HEK293 (cell line): Measurements from ENCODE around the gene ALOX15.

Experiments used
- CTCF ChIA-PET: fragments of 350-600 bp; formaldehyde crosslinking; extraction: SDS; loops from one replicate; lab custom pipeline; 2021; ENCODE audit warnings: antibody characterized with exemption; lab: Yijun Ruan, JAX
- POLR2A ChIA-PET: fragments of 300-600 bp; formaldehyde crosslinking; extraction: SDS; loops from one replicate; lab custom pipeline; 2020; ENCODE audit warnings: antibody characterized with exemption, inconsistent platforms; lab: Yijun Ruan, JAX
- H3K27ac ChIP-seq: fragments of 200-500 bp; sonication (Bioruptor generic); 2 replicates; pipeline ENCODE4 v1.5.1; 2014; ENCODE audit warnings: low read depth, low read length, control low read depth, inconsistent platforms; ENCODE audit errors: extremely low read depth
- H3K36me3 ChIP-seq, 2 experiments: fragments of 200-500 bp in 1 of 2; sonication (Bioruptor generic) in 1 of 2; 1 replicate in 1 of 2; 2 replicates in 1 of 2; pipeline ENCODE4 v1.5.1; 2014 to 2017; ENCODE audit warnings: inconsistent platforms in 2 of 2, low read length in 2 of 2; ENCODE audit not compliant: control insufficient read depth in 2 of 2, insufficient read depth in 1 of 2
- H3K4me1 ChIP-seq: fragments of 200-500 bp; sonication (Bioruptor generic); 2 replicates; pipeline ENCODE4 v1.5.1; 2014; ENCODE audit warnings: mild to moderate bottlenecking, low read length, inconsistent platforms; ENCODE audit not compliant: control insufficient read depth, insufficient read depth
- H3K4me3 ChIP-seq: 2 replicates; pipeline ENCODE4 v1.5.1; 2011; ENCODE audit warnings: low read depth, mild to moderate bottlenecking, control low read depth, low read length, moderate library complexity
- H3K9me3 ChIP-seq: fragments of 200-500 bp; sonication (Bioruptor generic); 2 replicates; pipeline ENCODE4 v1.5.1; 2014; ENCODE audit warnings: low read depth, low read length, inconsistent platforms; ENCODE audit not compliant: control insufficient read depth, insufficient read depth
- GLIS1 ChIP-seq: fragments of 450-650 bp; formaldehyde crosslinking; IDR thresholded peaks from 2 replicates; pipeline ENCODE4 v1.5.1; 2016; ENCODE audit warnings: missing biosample characterization, missing genetic modification characterization
- HOXC10 ChIP-seq: sonication (generic); formaldehyde crosslinking; IDR thresholded peaks from 2 replicates; pipeline ENCODE4 v1.8.1; 2023; ENCODE audit warnings: mild to moderate bottlenecking, missing genetic modification reagents
- PRDM1 ChIP-seq: fragments of 450-650 bp; formaldehyde crosslinking; IDR thresholded peaks from 2 replicates; pipeline ENCODE4; 2016; ENCODE audit warnings: missing biosample characterization, missing genetic modification characterization
- ZBTB1 ChIP-seq: fragments of 450-650 bp; formaldehyde crosslinking; IDR thresholded peaks from 2 replicates; pipeline ENCODE4 v1.5.1; 2016; ENCODE audit warnings: missing biosample characterization, missing genetic modification characterization
- ZFHX2 ChIP-seq: fragments of 450-650 bp; formaldehyde crosslinking; conservative IDR thresholded peaks from 2 replicates; pipeline ENCODE4 v1.5.1; 2016; ENCODE audit warnings: missing biosample characterization, missing genetic modification characterization
- ZFP37 ChIP-seq: fragments of 450-650 bp; formaldehyde crosslinking; IDR thresholded peaks from 2 replicates; pipeline ENCODE4 v1.5.1; 2016; ENCODE audit warnings: missing biosample characterization, missing genetic modification characterization
- ZNF184 ChIP-seq: fragments of 450-650 bp; IDR thresholded peaks from 2 replicates; pipeline ENCODE4 v1.5.1; 2018; ENCODE audit warnings: missing biosample characterization, mild to moderate bottlenecking, missing genetic modification characterization
- ZNF2 ChIP-seq: fragments of 450-650 bp; formaldehyde crosslinking; IDR thresholded peaks from 2 replicates; pipeline ENCODE4 v1.5.1; 2016; ENCODE audit warnings: missing biosample characterization, missing genetic modification characterization
- ZNF211 ChIP-seq: fragments of 450-650 bp; formaldehyde crosslinking; IDR thresholded peaks from 2 replicates; pipeline ENCODE4 v1.5.1; 2016; ENCODE audit warnings: low read depth, missing biosample characterization, missing genetic modification characterization
- ZNF404 ChIP-seq: fragments of 450-650 bp; formaldehyde crosslinking; IDR thresholded peaks from 2 replicates; pipeline ENCODE4 v1.5.1; 2017; ENCODE audit warnings: missing biosample characterization, missing genetic modification characterization
- ZNF514 ChIP-seq: fragments of 450-650 bp; formaldehyde crosslinking; IDR thresholded peaks from 2 replicates; pipeline ENCODE4 v1.5.1; 2016; ENCODE audit warnings: missing biosample characterization, missing genetic modification characterization
- ZNF548 ChIP-seq: fragments of 450-650 bp; formaldehyde crosslinking; IDR thresholded peaks from 2 replicates; pipeline ENCODE4 v1.5.1; 2016; ENCODE audit warnings: missing biosample characterization, missing genetic modification characterization
- ZNF701 ChIP-seq: fragments of 450-650 bp; formaldehyde crosslinking; IDR thresholded peaks from 2 replicates; pipeline ENCODE4 v1.5.1; 2016; ENCODE audit warnings: missing biosample characterization, missing genetic modification characterization
- ZNF747 ChIP-seq: fragments of 450-650 bp; formaldehyde crosslinking; IDR thresholded peaks from 2 replicates; pipeline ENCODE4 v1.5.1; 2016; ENCODE audit warnings: missing biosample characterization, missing genetic modification characterization
- ZNF768 ChIP-seq: fragments of 450-650 bp; formaldehyde crosslinking; IDR thresholded peaks from 2 replicates; pipeline ENCODE4 v1.5.1; 2018; ENCODE audit warnings: missing biosample characterization, mild to moderate bottlenecking, missing genetic modification characterization
- TF ChIP-seq, protein P1 (sequence below): fragments of 450-650 bp; formaldehyde crosslinking; IDR thresholded peaks from 2 replicates; pipeline ENCODE4 v1.5.1; 2016; ENCODE audit warnings: missing biosample characterization, missing genetic modification characterization
- TF ChIP-seq, protein P2 (sequence below): fragments of 450-650 bp; formaldehyde crosslinking; optimal IDR thresholded peaks from 2 replicates; pipeline ENCODE3; 2016; ENCODE audit warnings: missing biosample characterization, mild to moderate bottlenecking, missing genetic modification characterization
- TF ChIP-seq, protein P3 (sequence below): fragments of 450-650 bp; formaldehyde crosslinking; IDR thresholded peaks from 2 replicates; pipeline ENCODE4 v1.5.1; 2016; ENCODE audit warnings: missing biosample characterization, missing genetic modification characterization
- TF ChIP-seq, protein P4 (sequence below): fragments of 450-650 bp; formaldehyde crosslinking; IDR thresholded peaks from 2 replicates; pipeline ENCODE4 v1.5.1; 2017; ENCODE audit warnings: missing biosample characterization, missing genetic modification characterization
- TF ChIP-seq, protein P5 (sequence below): fragments of 450-650 bp; formaldehyde crosslinking; IDR thresholded peaks from 2 replicates; pipeline ENCODE4 v1.5.1; 2016; ENCODE audit warnings: missing biosample characterization, missing genetic modification characterization, low read depth

ALOX15 gene

DNA sequence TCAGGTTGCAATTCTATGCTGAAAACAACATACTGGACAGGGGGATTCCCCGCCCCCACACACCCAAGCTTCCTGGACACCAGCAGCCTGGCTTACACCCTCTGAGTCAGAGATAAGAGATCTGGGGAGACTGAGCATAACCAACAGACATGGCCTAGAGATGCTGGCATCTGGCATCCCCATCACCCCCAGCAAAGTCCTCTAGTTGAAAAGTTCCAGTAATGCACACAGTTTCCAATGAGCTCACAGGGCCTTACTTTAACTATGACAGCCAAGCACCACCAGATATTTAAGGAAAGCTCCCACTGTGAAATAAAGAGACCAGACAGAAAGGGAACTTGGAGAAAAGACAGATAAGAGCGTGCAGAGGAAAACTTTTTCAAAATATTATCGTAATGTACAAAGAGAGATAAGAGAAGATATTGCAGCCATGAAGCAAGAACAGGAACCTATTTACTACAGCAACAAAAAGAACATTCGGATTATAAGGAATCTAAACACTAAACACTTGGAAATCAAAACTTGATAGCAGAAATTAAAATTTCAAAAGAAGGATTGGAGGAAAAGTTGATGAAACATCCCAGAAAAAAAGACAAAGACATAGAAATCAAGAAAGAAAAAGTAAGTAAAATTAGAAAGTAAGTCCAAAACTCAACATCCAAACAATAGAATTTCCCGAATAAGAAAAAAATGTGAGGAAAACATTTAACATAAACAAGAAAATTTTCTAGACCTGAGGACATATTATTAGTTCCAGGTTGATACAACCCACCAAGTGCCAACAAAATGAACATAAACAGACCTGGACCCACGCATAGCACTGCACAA, 17.2 kb upstream of the ALOX15 start:
- ChIA-PET POLR2A (interaction anchor here (0.6 kb wide), 1 partner anchor 138 kb away, joined by 3 read pairs; no protein-coding TSS in a partner anchor), CTCF (interaction anchor here (0.7 to 1.4 kb wide), 6 partner anchors 13 to 372 kb away, joined by 3 to 4 read pairs (median 3); no protein-coding TSS in a partner anchor)
- H3K36me3 ChIP-seq: no peaks in the 10 kb centered on the region
- H3K27ac ChIP-seq: no peak overlapping the region
- H3K4me1 ChIP-seq: no peaks in the 10 kb centered on the region
- no peaks in the 10 kb centered on the region for H3K9me3 ChIP-seq
- TF ChIP-seq ZNF701 (tag by site-specific recombination) (no peak), ZNF184 (no peak), ZNF747 (no peak), GLIS1 (tag by site-specific recombination) (peak; percentile 79), ZBTB1 (no peak), ZNF514 (tag by site-specific recombination) (no peak), ZNF2 (tag by site-specific recombination) (no peak), ZNF768 (tag by site-specific recombination) (no peak), ZNF404 (tag by site-specific recombination) (no peak), PRDM1 (tag by site-specific recombination) (peak; percentile 78), ZNF548 (no peak), ZFHX2 (tag by site-specific recombination) (peak; percentile 49), ZFP37 (tag by site-specific recombination) (no peak), HOXC10 (no peak), ZNF211 (tag by site-specific recombination) (no peak)
- TF ChIP-seq, protein P1, sequence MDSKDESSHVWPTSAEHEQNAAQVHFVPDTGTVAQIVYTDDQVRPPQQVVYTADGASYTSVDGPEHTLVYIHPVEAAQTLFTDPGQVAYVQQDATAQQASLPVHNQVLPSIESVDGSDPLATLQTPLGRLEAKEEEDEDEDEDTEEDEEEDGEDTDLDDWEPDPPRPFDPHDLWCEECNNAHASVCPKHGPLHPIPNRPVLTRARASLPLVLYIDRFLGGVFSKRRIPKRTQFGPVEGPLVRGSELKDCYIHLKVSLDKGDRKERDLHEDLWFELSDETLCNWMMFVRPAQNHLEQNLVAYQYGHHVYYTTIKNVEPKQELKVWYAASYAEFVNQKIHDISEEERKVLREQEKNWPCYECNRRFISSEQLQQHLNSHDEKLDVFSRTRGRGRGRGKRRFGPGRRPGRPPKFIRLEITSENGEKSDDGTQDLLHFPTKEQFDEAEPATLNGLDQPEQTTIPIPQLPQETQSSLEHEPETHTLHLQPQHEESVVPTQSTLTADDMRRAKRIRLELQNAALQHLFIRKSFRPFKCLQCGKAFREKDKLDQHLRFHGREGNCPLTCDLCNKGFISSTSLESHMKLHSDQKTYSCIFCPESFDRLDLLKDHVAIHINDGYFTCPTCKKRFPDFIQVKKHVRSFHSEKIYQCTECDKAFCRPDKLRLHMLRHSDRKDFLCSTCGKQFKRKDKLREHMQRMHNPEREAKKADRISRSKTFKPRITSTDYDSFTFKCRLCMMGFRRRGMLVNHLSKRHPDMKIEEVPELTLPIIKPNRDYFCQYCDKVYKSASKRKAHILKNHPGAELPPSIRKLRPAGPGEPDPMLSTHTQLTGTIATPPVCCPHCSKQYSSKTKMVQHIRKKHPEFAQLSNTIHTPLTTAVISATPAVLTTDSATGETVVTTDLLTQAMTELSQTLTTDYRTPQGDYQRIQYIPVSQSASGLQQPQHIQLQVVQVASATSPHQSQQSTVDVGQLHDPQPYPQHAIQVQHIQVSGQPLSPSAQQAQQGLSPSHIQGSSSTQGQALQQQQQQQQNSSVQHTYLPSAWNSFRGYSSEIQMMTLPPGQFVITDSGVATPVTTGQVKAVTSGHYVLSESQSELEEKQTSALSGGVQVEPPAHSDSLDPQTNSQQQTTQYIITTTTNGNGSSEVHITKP (tag by site-specific recombination): peak; percentile 65
- TF ChIP-seq, protein P2, sequence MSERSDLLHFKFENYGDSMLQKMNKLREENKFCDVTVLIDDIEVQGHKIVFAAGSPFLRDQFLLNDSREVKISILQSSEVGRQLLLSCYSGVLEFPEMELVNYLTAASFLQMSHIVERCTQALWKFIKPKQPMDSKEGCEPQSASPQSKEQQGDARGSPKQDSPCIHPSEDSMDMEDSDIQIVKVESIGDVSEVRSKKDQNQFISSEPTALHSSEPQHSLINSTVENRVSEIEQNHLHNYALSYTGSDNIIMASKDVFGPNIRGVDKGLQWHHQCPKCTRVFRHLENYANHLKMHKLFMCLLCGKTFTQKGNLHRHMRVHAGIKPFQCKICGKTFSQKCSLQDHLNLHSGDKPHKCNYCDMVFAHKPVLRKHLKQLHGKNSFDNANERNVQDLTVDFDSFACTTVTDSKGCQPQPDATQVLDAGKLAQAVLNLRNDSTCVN (tag by site-specific recombination): no peak
- TF ChIP-seq, protein P3, sequence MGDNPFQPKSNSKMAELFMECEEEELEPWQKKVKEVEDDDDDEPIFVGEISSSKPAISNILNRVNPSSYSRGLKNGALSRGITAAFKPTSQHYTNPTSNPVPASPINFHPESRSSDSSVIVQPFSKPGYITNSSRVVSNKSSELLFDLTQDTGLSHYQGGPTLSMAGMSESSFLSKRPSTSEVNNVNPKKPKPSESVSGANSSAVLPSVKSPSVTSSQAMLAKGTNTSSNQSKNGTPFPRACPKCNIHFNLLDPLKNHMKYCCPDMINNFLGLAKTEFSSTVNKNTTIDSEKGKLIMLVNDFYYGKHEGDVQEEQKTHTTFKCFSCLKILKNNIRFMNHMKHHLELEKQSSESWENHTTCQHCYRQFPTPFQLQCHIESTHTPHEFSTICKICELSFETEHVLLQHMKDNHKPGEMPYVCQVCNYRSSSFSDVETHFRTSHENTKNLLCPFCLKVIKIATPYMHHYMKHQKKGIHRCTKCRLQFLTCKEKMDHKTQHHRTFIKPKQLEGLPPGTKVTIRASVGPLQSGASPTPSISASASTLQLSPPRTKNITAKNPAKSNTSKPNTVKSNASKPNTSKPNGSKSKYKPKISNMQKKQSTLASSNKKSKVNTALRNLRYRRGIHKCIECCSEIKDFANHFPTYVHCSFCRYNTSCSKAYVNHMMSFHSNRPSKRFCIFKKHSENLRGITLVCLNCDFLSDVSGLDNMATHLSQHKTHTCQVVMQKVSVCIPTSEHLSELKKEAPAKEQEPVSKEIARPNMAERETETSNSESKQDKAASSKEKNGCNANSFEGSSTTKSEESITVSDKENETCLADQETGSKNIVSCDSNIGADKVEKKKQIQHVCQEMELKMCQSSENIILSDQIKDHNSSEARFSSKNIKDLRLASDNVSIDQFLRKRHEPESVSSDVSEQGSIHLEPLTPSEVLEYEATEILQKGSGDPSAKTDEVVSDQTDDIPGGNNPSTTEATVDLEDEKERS (tag by site-specific recombination): no peak
- H3K4me3 ChIP-seq: no peak overlapping the region

DNA sequence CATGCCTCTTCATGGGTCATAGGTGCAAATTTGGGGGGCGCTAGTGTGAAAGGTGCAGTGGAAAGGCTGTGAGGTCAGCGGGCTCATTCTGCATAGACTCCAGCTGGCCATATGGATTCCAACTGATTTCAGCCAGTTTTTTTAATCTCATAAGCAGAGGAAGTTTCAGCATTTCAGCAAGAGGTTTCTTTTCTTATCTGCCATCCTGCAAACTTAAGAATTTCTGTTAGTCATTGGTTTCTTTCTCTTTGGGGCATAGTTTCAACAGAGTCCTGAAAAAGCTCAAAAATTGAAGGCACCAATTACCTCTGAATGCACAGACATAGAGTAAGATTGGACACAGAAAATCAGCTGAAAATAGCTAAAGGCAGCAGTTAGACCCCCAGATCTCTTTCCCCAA, 16.2 kb upstream of the ALOX15 start:
- H3K4me3 ChIP-seq: no peak overlapping the region
- no peak overlapping the region for H3K27ac ChIP-seq
- no peaks in the 10 kb centered on the region for H3K36me3 ChIP-seq
- H3K4me1 ChIP-seq: no peaks in the 10 kb centered on the region
- H3K9me3 ChIP-seq: no peaks in the 10 kb centered on the region
- ChIA-PET POLR2A (no interaction called here), CTCF (interaction anchor here (1.1 to 2.4 kb wide), 3 partner anchors 10 to 91 kb away, joined by 3 to 7 read pairs (median 3); no protein-coding TSS in a partner anchor)
- TF ChIP-seq, protein P4, sequence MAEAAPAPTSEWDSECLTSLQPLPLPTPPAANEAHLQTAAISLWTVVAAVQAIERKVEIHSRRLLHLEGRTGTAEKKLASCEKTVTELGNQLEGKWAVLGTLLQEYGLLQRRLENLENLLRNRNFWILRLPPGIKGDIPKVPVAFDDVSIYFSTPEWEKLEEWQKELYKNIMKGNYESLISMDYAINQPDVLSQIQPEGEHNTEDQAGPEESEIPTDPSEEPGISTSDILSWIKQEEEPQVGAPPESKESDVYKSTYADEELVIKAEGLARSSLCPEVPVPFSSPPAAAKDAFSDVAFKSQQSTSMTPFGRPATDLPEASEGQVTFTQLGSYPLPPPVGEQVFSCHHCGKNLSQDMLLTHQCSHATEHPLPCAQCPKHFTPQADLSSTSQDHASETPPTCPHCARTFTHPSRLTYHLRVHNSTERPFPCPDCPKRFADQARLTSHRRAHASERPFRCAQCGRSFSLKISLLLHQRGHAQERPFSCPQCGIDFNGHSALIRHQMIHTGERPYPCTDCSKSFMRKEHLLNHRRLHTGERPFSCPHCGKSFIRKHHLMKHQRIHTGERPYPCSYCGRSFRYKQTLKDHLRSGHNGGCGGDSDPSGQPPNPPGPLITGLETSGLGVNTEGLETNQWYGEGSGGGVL (tag by site-specific recombination): no peak
- TF ChIP-seq, protein P5, sequence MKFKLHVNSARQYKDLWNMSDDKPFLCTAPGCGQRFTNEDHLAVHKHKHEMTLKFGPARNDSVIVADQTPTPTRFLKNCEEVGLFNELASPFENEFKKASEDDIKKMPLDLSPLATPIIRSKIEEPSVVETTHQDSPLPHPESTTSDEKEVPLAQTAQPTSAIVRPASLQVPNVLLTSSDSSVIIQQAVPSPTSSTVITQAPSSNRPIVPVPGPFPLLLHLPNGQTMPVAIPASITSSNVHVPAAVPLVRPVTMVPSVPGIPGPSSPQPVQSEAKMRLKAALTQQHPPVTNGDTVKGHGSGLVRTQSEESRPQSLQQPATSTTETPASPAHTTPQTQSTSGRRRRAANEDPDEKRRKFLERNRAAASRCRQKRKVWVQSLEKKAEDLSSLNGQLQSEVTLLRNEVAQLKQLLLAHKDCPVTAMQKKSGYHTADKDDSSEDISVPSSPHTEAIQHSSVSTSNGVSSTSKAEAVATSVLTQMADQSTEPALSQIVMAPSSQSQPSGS (tag by site-specific recombination): no peak
